ENCODE results near the gene OR2A14. TPM values are rescaled to one million over a fixed set of nuclear protein-coding genes. Genes with fewer than 3 reads are reported as not detected.
"Not testable (repeated sequence)": the region's sequence is repeated elsewhere in the genome, so short reads cannot be mapped to it uniquely, and the experiment has no call there.

Gene OR2A14
- total RNA-seq, 2 experiments from 2014 or later = not detected

DNA sequence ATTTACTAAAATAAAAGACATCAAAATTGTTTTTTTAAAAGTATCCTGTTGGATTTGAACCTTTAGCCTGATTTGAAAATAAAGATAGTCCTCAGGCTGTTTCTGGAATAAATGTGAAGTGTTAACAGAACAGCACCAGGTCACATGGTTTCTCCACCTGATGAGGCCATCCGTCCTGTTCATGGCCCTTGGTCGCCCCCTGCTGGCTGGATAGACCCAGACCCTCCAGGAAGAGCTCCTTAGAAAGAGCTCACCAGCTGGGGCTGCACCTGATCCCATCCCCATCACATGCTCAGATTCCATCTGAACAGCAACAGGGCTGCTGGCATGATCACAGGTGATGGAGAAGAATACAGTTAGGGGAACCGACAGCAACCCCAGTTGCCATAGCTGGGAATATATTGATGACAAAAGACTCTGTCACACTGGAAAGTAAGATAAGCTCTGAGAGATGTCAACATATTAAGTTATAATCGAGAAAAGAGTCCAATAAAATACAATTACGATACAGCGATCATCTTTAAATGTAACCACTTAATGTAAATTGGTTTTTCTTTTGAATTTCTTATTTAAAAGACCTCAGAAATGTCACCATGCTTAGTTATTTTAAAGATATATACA, 4.8 kb downstream of the OR2A14 start:
- peaks cover 3% of the 10 kb centered on the region for H3K27me3 Mint-ChIP-seq
- no peak overlapping the region for H3K27ac Mint-ChIP-seq
- no peaks in the 10 kb centered on the region for H3K9me3 Mint-ChIP-seq (ENCODE audit: low read depth)
- ATAC-seq (peak; percentile 99), DNase-seq (peak; percentile 91)
- H3K4me1 Mint-ChIP-seq = peaks cover 2% of the 10 kb centered on the region
- CTCF ChIA-PET = interaction anchor here (0.6 to 1.8 kb wide), 19 partner anchors 11 to 397 kb away, joined by 3 to 15 read pairs (median 3); partner anchors contain the start of gene TCAF1
- no peak overlapping the region for H3K4me3 Mint-ChIP-seq
- no peaks in the 10 kb centered on the region for H3K36me3 Mint-ChIP-seq

DNA sequence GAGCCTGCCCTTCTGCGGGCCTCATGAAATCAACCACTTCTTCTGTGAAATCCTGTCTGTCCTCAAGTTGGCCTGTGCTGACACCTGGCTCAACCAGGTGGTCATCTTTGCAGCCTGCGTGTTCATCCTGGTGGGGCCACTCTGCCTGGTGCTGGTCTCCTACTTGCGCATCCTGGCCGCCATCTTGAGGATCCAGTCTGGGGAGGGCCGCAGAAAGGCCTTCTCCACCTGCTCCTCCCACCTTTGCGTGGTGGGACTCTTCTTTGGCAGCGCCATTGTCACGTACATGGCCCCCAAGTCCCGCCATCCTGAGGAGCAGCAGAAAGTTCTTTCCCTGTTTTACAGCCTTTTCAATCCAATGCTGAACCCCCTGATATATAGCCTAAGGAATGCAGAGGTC, 6.6 kb downstream of the OR2A14 start:
- H3K27me3 Mint-ChIP-seq; H3K4me1 Mint-ChIP-seq; H3K9me3 Mint-ChIP-seq (ENCODE audit: low read depth); H3K4me3 Mint-ChIP-seq; H3K27ac Mint-ChIP-seq; DNase-seq; H3K36me3 Mint-ChIP-seq; CTCF ChIA-PET; ATAC-seq: not testable (repeated sequence)

DNA sequence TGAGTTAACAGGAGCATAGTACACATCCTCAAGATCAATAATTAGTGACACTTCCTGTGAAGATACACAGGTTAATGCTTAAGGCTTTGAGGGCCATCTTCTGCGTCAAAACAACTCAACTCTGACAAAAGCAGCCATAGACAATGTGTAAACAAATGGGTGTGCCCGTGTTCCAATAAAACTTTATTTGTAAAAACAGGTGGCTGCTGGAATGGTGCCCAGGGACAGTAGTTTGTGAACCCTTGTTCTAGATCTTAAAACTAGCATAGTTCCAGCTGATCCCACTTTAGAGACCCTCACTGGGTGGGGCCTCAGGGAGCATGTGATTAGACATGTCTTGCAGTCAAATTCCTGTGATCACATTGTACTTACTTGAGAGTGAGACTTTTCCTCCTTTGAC, 7.8 kb downstream of the OR2A14 start:
- Mint-ChIP-seq H3K4me3 (no peak overlapping the region), H3K4me1 (peaks cover 2% of the 10 kb centered on the region), H3K36me3 (no peaks in the 10 kb centered on the region), H3K9me3 (ENCODE audit: low read depth) (no peaks in the 10 kb centered on the region), H3K27me3 (peaks cover 3% of the 10 kb centered on the region), H3K27ac (no peak overlapping the region)
- CTCF ChIA-PET = no interaction called here
- ATAC-seq (no peak), DNase-seq (no peak)

DNA sequence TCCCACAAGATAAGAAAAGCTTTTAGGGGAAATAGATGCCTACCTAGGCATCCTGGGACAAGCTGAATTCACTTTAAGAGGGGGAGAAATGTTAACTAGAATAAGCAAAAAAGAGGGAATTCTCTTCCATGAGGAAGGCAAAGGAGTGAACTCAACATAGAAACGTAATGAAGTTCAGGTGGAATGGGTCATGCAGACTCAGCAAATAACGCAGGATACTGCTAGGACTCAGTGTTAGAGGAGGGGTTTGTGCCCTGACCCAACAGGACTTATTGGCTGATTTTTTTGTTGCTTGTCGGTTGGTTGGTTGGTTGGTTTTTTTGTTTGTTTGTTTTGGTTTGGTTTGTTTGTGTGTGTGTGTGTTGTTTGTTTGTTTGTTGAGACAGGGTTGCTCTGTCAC, 9.3 kb downstream of the OR2A14 start:
- H3K36me3 Mint-ChIP-seq = no peaks in the 10 kb centered on the region
- no peak overlapping the region for H3K4me3 Mint-ChIP-seq
- no peak overlapping the region for H3K27ac Mint-ChIP-seq
- ATAC-seq (no peak), DNase-seq (no peak)
- peaks cover 2% of the 10 kb centered on the region for H3K4me1 Mint-ChIP-seq
- H3K9me3 Mint-ChIP-seq (ENCODE audit: low read depth) = no peaks in the 10 kb centered on the region
- CTCF ChIA-PET = no interaction called here
- H3K27me3 Mint-ChIP-seq = peaks cover 3% of the 10 kb centered on the region

DNA sequence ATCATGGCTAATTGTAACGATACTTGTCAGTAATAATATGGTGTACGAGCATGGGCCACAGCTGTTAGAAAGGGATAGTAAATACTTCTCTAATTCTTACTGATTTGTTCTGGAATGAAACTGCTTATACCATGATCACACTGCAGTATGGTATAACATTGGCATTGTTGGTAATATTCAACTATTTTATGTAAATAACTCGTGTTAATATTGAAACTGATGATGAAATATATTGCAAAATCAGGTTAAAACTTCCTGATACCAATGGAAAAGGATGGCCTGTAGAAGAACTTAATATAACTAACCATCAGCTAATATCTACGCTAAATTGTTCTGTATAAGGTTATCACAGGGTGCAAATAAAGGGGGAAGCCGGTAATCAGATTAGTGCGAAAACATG, 10.3 kb downstream of the OR2A14 start:
- Mint-ChIP-seq H3K9me3 (ENCODE audit: low read depth) (no peaks in the 10 kb centered on the region), H3K4me1 (no peaks in the 10 kb centered on the region), H3K27ac (no peak overlapping the region), H3K36me3 (no peaks in the 10 kb centered on the region), H3K4me3 (no peak overlapping the region), H3K27me3 (peaks cover 3% of the 10 kb centered on the region)
- no peak for DNase-seq
- CTCF ChIA-PET = interaction anchor here (0.8 kb wide), 1 partner anchor 396 kb away, joined by 3 read pairs; no protein-coding TSS in a partner anchor
- no peak for ATAC-seq

DNA sequence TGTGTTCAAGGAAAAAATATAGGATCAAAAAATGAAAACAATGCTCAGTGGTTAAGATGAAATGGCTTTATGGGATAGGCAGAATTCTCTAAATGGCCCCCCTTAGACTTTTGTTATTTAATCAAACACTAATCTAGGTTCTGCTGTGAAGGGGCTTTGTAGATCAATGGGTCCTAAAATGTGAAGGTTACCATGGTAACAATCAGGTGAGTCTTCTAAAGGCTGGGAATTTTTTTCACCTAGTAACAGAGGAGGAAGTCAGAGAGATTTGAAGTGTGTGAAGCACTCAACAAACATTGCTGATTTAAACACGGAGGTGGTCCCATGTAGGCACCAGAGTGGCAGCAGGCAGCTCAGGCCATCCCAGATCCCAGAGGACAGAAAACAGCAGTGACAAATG, 11.1 kb downstream of the OR2A14 start:
- ATAC-seq = no peak
- peaks cover 3% of the 10 kb centered on the region for H3K27me3 Mint-ChIP-seq
- H3K36me3 Mint-ChIP-seq = no peaks in the 10 kb centered on the region
- CTCF ChIA-PET = interaction anchor here (0.8 kb wide), 1 partner anchor 397 kb away, joined by 3 read pairs; no protein-coding TSS in a partner anchor
- H3K9me3 Mint-ChIP-seq (ENCODE audit: low read depth) = no peaks in the 10 kb centered on the region
- no peak overlapping the region for H3K4me3 Mint-ChIP-seq
- no peak for DNase-seq
- no peak overlapping the region for H3K27ac Mint-ChIP-seq
- no peaks in the 10 kb centered on the region for H3K4me1 Mint-ChIP-seq

DNA sequence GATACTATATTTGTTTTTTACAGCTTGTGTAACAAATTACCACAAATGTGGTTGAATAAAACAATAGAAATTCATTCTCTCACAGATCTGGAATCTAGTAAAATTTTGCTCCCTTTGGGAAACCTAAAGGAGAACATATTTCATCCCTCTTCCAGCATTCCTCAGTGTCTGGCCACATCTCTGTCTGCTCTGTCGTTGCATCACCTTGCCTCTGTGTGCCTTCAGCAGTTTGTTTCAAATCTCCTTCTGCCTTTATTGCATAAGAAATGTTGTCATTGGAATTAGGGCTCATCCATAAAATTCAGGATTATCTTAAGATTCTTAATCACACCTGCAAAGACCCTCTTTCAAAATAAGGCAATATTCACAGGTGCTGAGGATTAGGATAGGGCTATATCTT, 14.5 kb downstream of the OR2A14 start:
- CTCF ChIA-PET = no interaction called here
- H3K27ac Mint-ChIP-seq = no peak overlapping the region
- no peaks in the 10 kb centered on the region for H3K4me1 Mint-ChIP-seq
- ATAC-seq = no peak
- no peak for DNase-seq
- no peaks in the 10 kb centered on the region for H3K36me3 Mint-ChIP-seq
- no peaks in the 10 kb centered on the region for H3K9me3 Mint-ChIP-seq (ENCODE audit: low read depth)
- H3K27me3 Mint-ChIP-seq = peaks cover 2% of the 10 kb centered on the region
- no peak overlapping the region for H3K4me3 Mint-ChIP-seq

DNA sequence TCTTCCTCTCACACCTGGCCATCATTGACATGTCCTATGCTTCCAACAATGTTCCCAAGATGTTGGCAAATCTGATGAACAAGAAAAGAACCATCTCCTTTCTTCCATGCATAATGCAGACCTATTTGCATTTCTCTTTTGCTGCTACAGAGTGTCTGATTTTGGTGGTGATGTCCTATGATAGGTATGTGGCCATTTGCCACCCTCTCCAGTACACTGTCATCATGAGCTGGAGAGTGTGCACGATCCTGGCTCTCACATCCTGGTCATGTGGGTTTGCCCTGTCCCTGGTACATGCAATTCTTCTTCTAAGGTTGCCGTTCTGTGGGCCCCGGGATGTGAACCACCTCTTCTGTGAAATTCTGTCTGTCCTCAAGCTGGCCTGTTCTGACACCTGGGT, 19.2 kb downstream of the OR2A14 start:
- Mint-ChIP-seq H3K4me1 (no peaks in the 10 kb centered on the region), H3K4me3 (no peak overlapping the region), H3K27ac (no peak overlapping the region), H3K9me3 (ENCODE audit: low read depth) (peaks cover 2% of the 10 kb centered on the region), H3K36me3 (no peaks in the 10 kb centered on the region), H3K27me3 (peaks cover 5% of the 10 kb centered on the region)
- CTCF ChIA-PET = no interaction called here
- no peak for DNase-seq
- ATAC-seq = no peak

DNA sequence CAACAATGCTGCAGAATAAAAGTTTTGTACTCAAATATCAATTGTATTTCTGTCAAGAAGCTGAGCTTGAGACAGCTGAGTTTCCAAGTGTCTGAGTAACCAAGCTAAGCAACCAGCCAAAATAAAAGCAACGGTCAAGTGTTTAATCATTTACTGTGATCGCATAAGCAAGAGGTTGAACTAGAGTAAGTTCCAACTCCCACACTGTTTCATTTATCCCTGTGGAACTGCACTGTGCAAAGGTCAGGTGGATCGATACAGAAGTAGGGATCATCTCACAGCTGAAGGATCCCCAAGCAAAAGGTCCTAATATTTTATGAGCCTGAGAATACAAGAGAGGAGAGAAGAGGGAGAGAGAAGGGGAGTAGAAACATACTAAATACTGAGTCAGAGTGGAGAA, 21.4 kb downstream of the OR2A14 start:
- no peaks in the 10 kb centered on the region for H3K4me1 Mint-ChIP-seq
- DNase-seq (no peak), ATAC-seq (no peak)
- peaks cover 16% of the 10 kb centered on the region for H3K9me3 Mint-ChIP-seq (ENCODE audit: low read depth)
- H3K36me3 Mint-ChIP-seq = peaks cover 4% of the 10 kb centered on the region
- H3K27me3 Mint-ChIP-seq = peaks cover 8% of the 10 kb centered on the region
- H3K4me3 Mint-ChIP-seq = no peak overlapping the region
- no peak overlapping the region for H3K27ac Mint-ChIP-seq
- CTCF ChIA-PET = interaction anchor here (1.0 kb wide), 1 partner anchor 17 kb away, joined by 3 read pairs; no protein-coding TSS in a partner anchor

DNA sequence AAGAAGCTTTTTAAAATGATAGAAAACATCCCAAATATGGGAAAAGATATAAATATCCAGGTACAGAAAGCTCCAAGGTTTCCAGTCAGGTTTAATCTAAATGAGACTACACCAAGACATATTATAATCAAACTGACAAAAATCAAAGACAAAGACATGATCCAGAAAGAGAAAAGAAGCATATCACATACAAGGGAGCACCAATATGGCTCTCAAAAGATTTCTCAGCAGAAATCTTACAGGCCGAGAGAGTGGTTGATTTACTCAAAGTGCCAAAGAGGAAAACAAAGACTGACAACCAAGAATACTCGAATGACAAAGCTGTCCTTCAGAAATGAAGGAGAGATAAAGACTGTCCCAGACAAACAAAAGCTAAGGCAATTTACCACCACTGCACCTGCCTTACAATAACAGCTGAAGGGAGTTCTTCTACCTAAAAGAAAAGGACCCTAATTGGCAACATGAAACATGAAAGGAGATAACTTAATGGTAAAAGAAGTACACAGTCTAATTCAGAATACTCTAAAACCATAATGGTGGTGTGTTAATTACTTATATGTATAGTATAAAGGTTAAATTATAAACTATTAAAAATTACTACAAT, 25.4 kb downstream of the OR2A14 start:
- Mint-ChIP-seq H3K4me1 (no peaks in the 10 kb centered on the region), H3K4me3 (no peak overlapping the region), H3K9me3 (ENCODE audit: low read depth) (peaks cover 16% of the 10 kb centered on the region), H3K36me3 (peaks cover 4% of the 10 kb centered on the region), H3K27ac (no peak overlapping the region), H3K27me3 (peaks cover 15% of the 10 kb centered on the region)
- DNase-seq = no peak
- CTCF ChIA-PET = interaction anchor here (1.3 kb wide), 1 partner anchor 20 kb away, joined by 5 read pairs; no protein-coding TSS in a partner anchor
- ATAC-seq = no peak

DNA sequence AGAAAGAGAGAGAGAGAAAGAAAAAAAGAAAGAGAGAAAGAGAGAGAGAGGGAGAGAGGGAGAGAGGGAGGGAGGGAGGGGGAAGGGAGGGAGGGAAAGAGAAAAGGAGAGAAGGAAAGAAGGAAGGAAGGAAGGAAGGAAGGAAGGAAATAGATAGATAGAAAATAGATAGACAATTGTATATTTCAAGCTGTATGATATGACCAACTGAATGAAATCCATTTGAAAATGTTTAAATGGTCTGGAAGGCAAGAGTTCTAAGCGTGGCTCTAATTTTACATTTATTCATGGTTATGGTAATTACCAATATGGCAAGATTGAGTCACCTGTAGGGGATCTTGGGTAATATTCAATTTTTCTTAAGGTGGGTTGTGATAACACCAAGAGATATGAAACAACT, 35.9 kb downstream of the OR2A14 start:
- H3K9me3 Mint-ChIP-seq (ENCODE audit: low read depth) = no peaks in the 10 kb centered on the region
- CTCF ChIA-PET = no interaction called here
- H3K27ac Mint-ChIP-seq = no peak overlapping the region
- DNase-seq = no peak
- H3K27me3 Mint-ChIP-seq = peaks cover 31% of the 10 kb centered on the region
- no peak overlapping the region for H3K4me3 Mint-ChIP-seq
- no peaks in the 10 kb centered on the region for H3K4me1 Mint-ChIP-seq
- no peak for ATAC-seq
- no peaks in the 10 kb centered on the region for H3K36me3 Mint-ChIP-seq

DNA sequence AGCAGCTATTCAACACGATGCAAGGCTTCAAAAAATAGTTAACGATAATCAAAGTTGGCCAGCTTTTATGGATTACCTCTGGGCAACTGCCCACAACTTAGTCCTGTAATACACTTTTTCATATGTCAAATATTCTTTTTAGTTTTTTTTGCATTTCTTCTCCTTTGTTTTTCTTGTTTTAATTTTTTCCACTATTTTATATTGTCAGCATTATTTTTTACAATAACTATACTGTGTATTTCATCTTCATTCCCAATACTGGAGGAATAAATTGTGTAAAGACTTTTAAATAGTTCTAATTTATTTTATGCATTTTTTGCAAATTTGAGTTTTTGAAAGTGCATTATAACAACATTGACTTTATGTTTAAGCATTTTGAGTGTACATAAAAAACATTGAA, 41.8 kb downstream of the OR2A14 start:
- H3K9me3 Mint-ChIP-seq (ENCODE audit: low read depth) = no peaks in the 10 kb centered on the region
- no peak overlapping the region for H3K27ac Mint-ChIP-seq
- ATAC-seq (no peak), DNase-seq (no peak)
- H3K4me1 Mint-ChIP-seq = no peaks in the 10 kb centered on the region
- H3K4me3 Mint-ChIP-seq = no peak overlapping the region
- CTCF ChIA-PET = no interaction called here
- H3K36me3 Mint-ChIP-seq = no peaks in the 10 kb centered on the region
- H3K27me3 Mint-ChIP-seq = peaks cover 17% of the 10 kb centered on the region

DNA sequence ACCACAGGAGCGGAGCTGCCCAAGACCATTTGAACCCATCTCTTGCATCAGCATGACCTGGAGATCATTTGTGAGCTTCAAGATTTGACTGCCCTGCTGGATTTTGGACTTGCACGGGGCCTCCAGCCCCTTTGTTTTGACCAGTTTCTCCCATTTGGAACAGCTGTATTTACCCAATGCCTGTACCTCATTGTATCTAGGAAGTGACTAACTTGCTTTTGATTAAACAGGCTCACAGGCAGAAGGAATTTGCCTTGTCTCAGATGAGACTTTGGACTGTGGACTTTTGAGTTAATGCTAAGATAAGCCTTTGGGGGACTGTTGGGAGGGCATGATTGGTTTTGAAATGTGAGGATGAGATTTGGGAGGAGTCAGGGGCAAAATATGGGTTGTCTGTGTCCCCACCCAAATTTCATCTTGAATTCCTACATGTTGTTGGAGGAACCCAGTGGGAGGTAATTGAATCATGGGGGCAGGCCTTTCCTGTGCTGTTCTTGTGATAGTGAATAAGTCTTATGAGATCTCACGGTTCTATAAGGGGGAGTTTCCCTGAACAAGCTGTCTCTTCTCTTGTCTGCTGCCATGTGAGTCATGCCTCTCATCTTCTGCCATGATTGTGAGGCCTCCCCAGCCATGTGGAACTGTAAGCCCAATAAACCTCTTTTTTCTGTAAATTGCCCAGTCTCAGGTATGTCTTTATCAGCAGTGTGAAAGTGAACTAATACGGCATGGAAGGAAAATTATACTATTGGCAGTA, 48.8 kb downstream of the OR2A14 start:
- H3K27me3 Mint-ChIP-seq; H3K9me3 Mint-ChIP-seq (ENCODE audit: low read depth); H3K36me3 Mint-ChIP-seq; H3K4me3 Mint-ChIP-seq; DNase-seq; ATAC-seq; CTCF ChIA-PET; H3K4me1 Mint-ChIP-seq; H3K27ac Mint-ChIP-seq: not testable (repeated sequence)

DNA sequence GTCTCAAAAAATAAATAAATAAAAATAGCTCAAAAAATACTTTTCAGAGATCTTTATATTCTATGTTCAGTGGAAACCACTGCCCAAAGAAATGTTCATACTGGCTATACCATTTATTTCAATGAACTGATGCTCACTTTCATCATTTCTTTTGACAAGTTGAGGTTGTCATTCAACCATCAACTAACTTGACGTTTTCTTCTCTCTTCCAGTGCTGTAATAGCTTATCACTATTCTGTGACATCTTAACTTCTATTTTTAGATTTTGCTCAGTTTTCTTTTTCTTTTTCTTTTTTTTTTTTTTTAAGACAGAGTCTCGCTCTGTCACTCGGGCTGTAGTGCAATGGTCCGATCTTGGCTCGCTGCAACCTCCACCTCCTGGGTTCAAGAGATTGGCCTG, 51.6 kb downstream of the OR2A14 start:
- no peaks in the 10 kb centered on the region for H3K4me1 Mint-ChIP-seq
- peaks cover 7% of the 10 kb centered on the region for H3K27me3 Mint-ChIP-seq
- no peak overlapping the region for H3K27ac Mint-ChIP-seq
- CTCF ChIA-PET = interaction anchor here (1.2 kb wide), 1 partner anchor 217 kb away, joined by 6 read pairs; no protein-coding TSS in a partner anchor
- ATAC-seq = no peak
- DNase-seq = no peak
- no peak overlapping the region for H3K4me3 Mint-ChIP-seq
- no peaks in the 10 kb centered on the region for H3K9me3 Mint-ChIP-seq (ENCODE audit: low read depth)
- H3K36me3 Mint-ChIP-seq = no peaks in the 10 kb centered on the region

All from activated CD8-positive, alpha-beta memory T cell treated with anti-CD3 and anti-CD28 coated beads, Interleukin-2, amount 10 ng/mL, durations not matched to agents 7 days and 5 days (primary cell).